ENCODE results near the gene FOXL1. TPM values are rescaled to one million over a fixed set of nuclear protein-coding genes. Genes with fewer than 3 reads are reported as not detected.

The FOXL1 gene
- total RNA-seq, 2 experiments from 2014 or later: not detected

DNA sequence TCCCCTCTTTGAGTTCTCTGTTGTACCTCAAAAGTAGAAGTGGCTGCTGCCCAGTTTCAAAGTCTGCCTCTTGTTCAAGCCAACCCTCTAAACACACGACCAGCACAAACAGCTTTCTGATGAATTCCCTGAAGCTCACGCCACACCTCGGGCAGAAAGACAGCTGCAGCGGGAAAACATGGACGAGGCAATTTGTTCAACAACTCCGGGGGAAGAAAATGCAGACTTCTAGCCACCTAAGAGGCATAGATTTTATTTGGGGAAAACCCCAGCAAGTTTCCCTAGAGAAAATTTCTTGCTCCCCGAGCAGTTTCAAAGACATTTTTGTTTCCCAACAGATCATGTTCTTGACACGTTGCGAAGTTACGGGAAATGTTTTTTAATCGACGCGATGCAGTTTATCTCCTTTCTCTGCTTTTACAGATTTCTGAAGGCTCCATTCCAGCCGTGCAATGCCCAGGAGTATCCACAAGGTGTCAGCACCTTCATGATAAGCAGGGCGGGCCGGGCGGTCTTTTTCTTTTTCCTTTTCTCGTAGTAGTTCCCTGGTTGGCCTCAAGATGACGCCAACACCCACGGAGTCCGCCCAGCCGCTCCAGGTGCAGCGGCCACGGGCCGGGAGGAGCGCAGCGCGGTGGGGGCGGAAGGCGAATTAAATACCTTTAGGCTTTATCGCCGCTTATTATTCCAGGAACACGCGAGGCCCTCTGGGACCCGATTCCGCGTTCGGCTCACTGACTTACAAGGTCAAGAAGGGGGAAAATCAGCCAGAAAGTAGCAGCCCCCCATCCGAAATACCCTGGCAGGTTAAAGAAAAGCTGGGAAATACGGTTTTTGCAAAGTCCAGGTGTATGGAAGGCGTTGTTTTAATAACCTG, 14.6 kb upstream of the FOXL1 start:
- no peaks in the 10 kb centered on the region for H3K36me3 Mint-ChIP-seq (ENCODE audit: low read depth)
- intact Hi-C loops (cut with DNase I, micrococcal nuclease): loop anchor here (1.0 to 10.0 kb wide), 11 partner anchors 13 to 1071 kb away; no protein-coding TSS in a partner anchor
- peaks cover 49% of the 10 kb centered on the region for H3K27me3 Mint-ChIP-seq
- DNase-seq (peak; percentile 94), ATAC-seq (peak; percentile 88)
- H3K27ac Mint-ChIP-seq: no peak overlapping the region
- ChIA-PET POLR2A (interaction anchor here (0.9 kb wide), 1 partner anchor 499 kb away, joined by 3 read pairs; no protein-coding TSS in a partner anchor), CTCF (interaction anchor here (0.6 to 3.3 kb wide), 23 partner anchors 8 to 733 kb away, joined by 3 to 14 read pairs (median 3); partner anchors contain the start of gene FOXL1)
- H3K9me3 Mint-ChIP-seq (ENCODE audit: low read depth): no peaks in the 10 kb centered on the region
- H3K4me1 Mint-ChIP-seq: peaks cover 16% of the 10 kb centered on the region
- no peak overlapping the region for H3K4me3 Mint-ChIP-seq

GRCh38 chr16:86565181-86565631, 13.1 kb upstream of the FOXL1 start:
- Mint-ChIP-seq H3K36me3 (ENCODE audit: low read depth) (no peaks in the 10 kb centered on the region), H3K4me3 (no peak overlapping the region), H3K27ac (no peak overlapping the region), H3K27me3 (peaks cover 57% of the 10 kb centered on the region), H3K4me1 (peaks cover 16% of the 10 kb centered on the region), H3K9me3 (ENCODE audit: low read depth) (no peaks in the 10 kb centered on the region)
- intact Hi-C loops (cut with DNase I, micrococcal nuclease): loop anchor here (2.0 to 10.0 kb wide), 4 partner anchors 58 to 1070 kb away; no protein-coding TSS in a partner anchor
- CTCF ChIA-PET: interaction anchor here (0.6 to 3.3 kb wide), 18 partner anchors 9 to 516 kb away, joined by 3 to 14 read pairs (median 3); partner anchors contain the start of gene FOXL1
- DNase-seq: no peak
- no peak for ATAC-seq
- POLR2A ChIA-PET: no interaction called here

DNA sequence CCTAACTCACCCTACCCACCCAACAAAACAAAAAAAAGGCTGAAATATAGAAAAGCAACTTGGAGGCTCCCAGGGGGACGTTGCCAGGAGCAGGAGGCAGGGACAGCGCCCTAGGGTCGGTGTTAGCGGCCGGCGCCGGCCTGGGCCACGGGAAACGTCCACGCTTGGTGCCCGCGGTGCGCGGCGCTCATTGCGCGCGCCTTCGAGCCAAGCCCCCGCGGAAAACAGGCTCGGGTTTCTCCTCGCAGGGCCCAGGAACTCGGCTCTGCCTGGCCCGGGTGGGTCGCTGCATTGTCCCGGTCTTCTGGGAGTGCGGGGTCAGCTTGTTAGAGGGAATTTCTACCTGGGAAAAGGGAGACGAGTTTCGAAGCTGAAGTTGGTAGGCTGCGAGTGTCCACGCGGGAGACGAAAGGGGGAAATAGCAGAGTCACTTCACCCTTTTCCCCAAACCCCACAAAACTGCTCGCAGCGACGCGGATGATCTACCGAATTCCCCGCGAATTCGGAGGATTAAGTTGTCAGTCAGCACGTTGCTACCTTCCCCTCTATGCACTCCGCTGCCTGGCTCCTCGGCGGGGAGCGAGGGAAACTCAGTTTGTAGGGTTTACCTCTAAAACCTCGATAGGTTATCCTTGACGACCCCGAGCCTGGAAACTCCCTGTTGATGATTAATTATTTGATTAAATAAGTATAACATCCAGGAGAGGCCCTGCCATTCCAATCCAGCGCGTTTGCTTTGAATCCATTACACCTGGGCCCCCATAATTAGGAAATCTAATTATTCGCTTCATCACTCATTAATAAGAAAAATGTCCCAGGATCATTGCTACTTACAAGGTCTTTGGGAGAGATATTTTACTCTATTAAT, 12.5 kb upstream of the FOXL1 start:
- DNase-seq: no peak
- H3K27ac Mint-ChIP-seq: no peak overlapping the region
- POLR2A ChIA-PET: no interaction called here

GRCh38 chr16:86566601-86566965, 11.8 kb upstream of the FOXL1 start, which contains the start of gene FOXC2:
Gene FOXC2, plus strand, starts transcription at chr16:86566829. Its CDS starts 507 bp downstream, at chr16:86567336.
- intact Hi-C loops (cut with DNase I, micrococcal nuclease): loop anchor here (2.0 to 10.0 kb wide), 3 partner anchors 58 to 638 kb away; no protein-coding TSS in a partner anchor
- peaks cover 63% of the 10 kb centered on the region for H3K27me3 Mint-ChIP-seq

More for the DNA sequence above, 12.5 kb upstream of the FOXL1 start:
- CTCF ChIA-PET: interaction anchor here (0.7 to 3.3 kb wide), 3 partner anchors 13 to 497 kb away, joined by 3 to 14 read pairs (median 11); partner anchors contain the start of gene FOXL1
- intact Hi-C loops (cut with DNase I, micrococcal nuclease): loop anchor here (2.0 to 10.0 kb wide), 5 partner anchors 57 to 1069 kb away; no protein-coding TSS in a partner anchor
- Mint-ChIP-seq H3K9me3 (ENCODE audit: low read depth) (no peaks in the 10 kb centered on the region), H3K4me3 (no peak overlapping the region), H3K4me1 (peaks cover 16% of the 10 kb centered on the region), H3K27me3 (peaks cover 60% of the 10 kb centered on the region), H3K36me3 (ENCODE audit: low read depth) (no peaks in the 10 kb centered on the region)
- ATAC-seq: no peak

GRCh38 chr16:86566966-86567700, 11.2 kb upstream of the FOXL1 start:
- ChIA-PET POLR2A (no interaction called here), CTCF (no interaction called here)
- Mint-ChIP-seq H3K27ac (no peak overlapping the region), H3K4me3 (no peak overlapping the region), H3K9me3 (ENCODE audit: low read depth) (no peaks in the 10 kb centered on the region), H3K36me3 (ENCODE audit: low read depth) (no peaks in the 10 kb centered on the region), H3K27me3 (peaks cover 60% of the 10 kb centered on the region), H3K4me1 (peaks cover 16% of the 10 kb centered on the region)
- DNase-seq (peak; percentile 31), ATAC-seq (no peak)
- intact Hi-C loops (cut with DNase I, micrococcal nuclease): loop anchor here (1.0 to 10.0 kb wide), 4 partner anchors 58 to 638 kb away; no protein-coding TSS in a partner anchor

More at GRCh38 chr16:86566601-86566965, 11.8 kb upstream of the FOXL1 start, which contains the start of gene FOXC2:
- ChIA-PET POLR2A (no interaction called here), CTCF (no interaction called here)
- H3K4me3 Mint-ChIP-seq: no peak within 1 kb of the TSS
- H3K27ac Mint-ChIP-seq: no peak within 1 kb of the TSS
- peaks cover 16% of the 10 kb centered on the region for H3K4me1 Mint-ChIP-seq
- DNase-seq (peak; percentile 76), ATAC-seq (peak; percentile 68)
- no peaks in the 10 kb centered on the region for H3K36me3 Mint-ChIP-seq (ENCODE audit: low read depth)
- no peaks in the 10 kb centered on the region for H3K9me3 Mint-ChIP-seq (ENCODE audit: low read depth)

GRCh38 chr16:86567701-86568581, 10.4 kb upstream of the FOXL1 start:
- no peaks in the 10 kb centered on the region for H3K36me3 Mint-ChIP-seq (ENCODE audit: low read depth)
- intact Hi-C loops (cut with DNase I, micrococcal nuclease): loop anchor here (1.0 to 10.0 kb wide), 4 partner anchors 59 to 637 kb away; no protein-coding TSS in a partner anchor
- ChIA-PET CTCF (no interaction called here), POLR2A (no interaction called here)
- H3K4me3 Mint-ChIP-seq: no peak overlapping the region
- DNase-seq (no peak), ATAC-seq (no peak)
- peaks cover 16% of the 10 kb centered on the region for H3K4me1 Mint-ChIP-seq
- no peak overlapping the region for H3K27ac Mint-ChIP-seq
- H3K27me3 Mint-ChIP-seq: peaks cover 57% of the 10 kb centered on the region
- H3K9me3 Mint-ChIP-seq (ENCODE audit: low read depth): no peaks in the 10 kb centered on the region

DNA sequence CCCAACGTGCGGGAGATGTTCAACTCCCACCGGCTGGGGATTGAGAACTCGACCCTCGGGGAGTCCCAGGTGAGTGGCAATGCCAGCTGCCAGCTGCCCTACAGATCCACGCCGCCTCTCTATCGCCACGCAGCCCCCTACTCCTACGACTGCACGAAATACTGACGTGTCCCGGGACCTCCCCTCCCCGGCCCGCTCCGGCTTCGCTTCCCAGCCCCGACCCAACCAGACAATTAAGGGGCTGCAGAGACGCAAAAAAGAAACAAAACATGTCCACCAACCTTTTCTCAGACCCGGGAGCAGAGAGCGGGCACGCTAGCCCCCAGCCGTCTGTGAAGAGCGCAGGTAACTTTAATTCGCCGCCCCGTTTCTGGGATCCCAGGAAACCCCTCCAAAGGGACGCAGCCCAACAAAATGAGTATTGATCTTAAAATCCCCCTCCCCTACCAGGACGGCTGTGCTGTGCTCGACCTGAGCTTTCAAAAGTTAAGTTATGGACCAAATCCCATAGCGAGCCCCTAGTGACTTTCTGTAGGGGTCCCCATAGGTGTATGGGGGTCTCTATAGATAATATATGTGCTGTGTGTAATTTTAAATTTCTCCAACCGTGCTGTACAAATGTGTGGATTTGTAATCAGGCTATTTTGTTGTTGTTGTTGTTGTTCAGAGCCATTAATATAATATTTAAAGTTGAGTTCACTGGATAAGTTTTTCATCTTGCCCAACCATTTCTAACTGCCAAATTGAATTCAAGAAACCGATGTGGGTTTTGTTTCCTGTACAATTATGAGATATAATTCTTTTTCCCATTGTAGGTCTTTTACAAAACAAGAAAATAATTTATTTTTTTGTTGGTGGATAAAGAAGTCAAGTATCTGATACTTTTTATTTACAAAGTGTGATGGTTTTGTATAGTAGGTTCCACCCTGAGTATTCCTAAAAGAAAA, 9.4 kb upstream of the FOXL1 start:
- peaks cover 57% of the 10 kb centered on the region for H3K27me3 Mint-ChIP-seq
- POLR2A ChIA-PET: no interaction called here
- CTCF ChIA-PET: no interaction called here
- intact Hi-C loops (cut with DNase I, micrococcal nuclease): loop anchor here (5.0 to 10.0 kb wide), 2 partner anchors 62 to 636 kb away; no protein-coding TSS in a partner anchor
- no peaks in the 10 kb centered on the region for H3K9me3 Mint-ChIP-seq (ENCODE audit: low read depth)
- no peak overlapping the region for H3K4me3 Mint-ChIP-seq
- no peaks in the 10 kb centered on the region for H3K36me3 Mint-ChIP-seq (ENCODE audit: low read depth)
- peaks cover 11% of the 10 kb centered on the region for H3K4me1 Mint-ChIP-seq
- no peak overlapping the region for H3K27ac Mint-ChIP-seq
- no peak for ATAC-seq
- DNase-seq: no peak

DNA sequence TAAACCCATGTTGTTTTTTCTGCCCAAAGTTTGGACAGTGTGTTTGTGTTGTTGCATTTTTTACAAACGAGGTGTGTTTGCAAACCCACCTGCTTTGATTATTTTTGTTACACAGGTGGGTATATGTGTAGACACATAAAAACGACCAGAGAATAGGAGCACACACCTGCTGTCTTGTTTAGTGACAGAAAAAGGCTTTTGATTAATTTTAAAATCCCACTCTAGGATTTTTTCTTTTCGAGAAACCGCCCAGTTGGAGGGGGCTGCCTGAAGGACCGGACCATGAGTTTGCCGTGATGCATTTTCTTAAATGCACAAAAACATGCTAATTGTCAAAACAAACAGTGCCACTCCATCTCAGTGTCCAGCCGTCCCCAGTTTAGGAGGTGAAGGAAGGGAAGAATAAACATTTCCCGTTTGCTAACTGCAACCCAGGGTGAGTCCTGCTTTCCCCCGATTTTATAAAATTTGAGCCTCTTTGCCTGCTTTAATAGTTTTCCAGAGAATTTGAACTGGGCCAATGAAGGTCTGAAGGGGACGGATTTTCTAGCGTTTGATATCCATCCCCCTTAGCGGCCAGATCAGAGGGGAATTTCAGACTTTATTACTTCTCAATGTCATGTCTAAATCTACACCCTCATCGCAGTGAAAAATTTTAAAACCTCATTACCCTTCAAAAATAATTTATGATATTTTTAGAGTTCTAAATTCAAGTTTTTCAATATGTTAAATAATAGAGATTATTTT, 8.5 kb upstream of the FOXL1 start:
- ATAC-seq (no peak), DNase-seq (no peak)
- ChIA-PET POLR2A (no interaction called here), CTCF (interaction anchor here (0.8 kb wide), 1 partner anchor 626 kb away, joined by 4 read pairs; no protein-coding TSS in a partner anchor)
- H3K27me3 Mint-ChIP-seq: peaks cover 55% of the 10 kb centered on the region
- no peak overlapping the region for H3K4me3 Mint-ChIP-seq
- peaks cover 5% of the 10 kb centered on the region for H3K4me1 Mint-ChIP-seq
- H3K9me3 Mint-ChIP-seq (ENCODE audit: low read depth): no peaks in the 10 kb centered on the region
- H3K36me3 Mint-ChIP-seq (ENCODE audit: low read depth): no peaks in the 10 kb centered on the region
- intact Hi-C loops (cut with DNase I, micrococcal nuclease): loop anchor here (5.0 to 10.0 kb wide), 2 partner anchors 63 to 635 kb away; no protein-coding TSS in a partner anchor
- no peak overlapping the region for H3K27ac Mint-ChIP-seq
